Measurements from ENCODE around the gene RGP1. TPM values are rescaled to one million over a fixed set of nuclear protein-coding genes. Genes with fewer than 3 reads are reported as not detected.

RGP1 gene
- total and polyA plus RNA-seq, 5 donors from 2014 or later = 4.6 to 22.8 (median 8.6) TPM

- peak overlapping the region; percentile 92 to 95 (median 93) for H3K4me3 Mint-ChIP-seq
- peaks cover 46% of the 10 kb centered on the region for H3K4me1 ChIP-seq (ENCODE audit: control insufficient read depth, insufficient read depth, low read length, poor library complexity, severe bottlenecking)
- H3K9me3 Mint-ChIP-seq = no peaks in the 10 kb centered on the region
- peak overlapping the region; percentile 80 for H3K27ac ChIP-seq (ENCODE audit: insufficient read depth, low read length, poor library complexity, severe bottlenecking)
- peaks cover 30% of the 10 kb centered on the region for H3K36me3 ChIP-seq (ENCODE audit: control insufficient read depth, insufficient read depth, low read length)
- H3K27me3 ChIP-seq (ENCODE audit: control insufficient read depth, insufficient read depth, low read length) = no peaks in the 10 kb centered on the region
- DNase-seq = peak in 1 of 3 donors; percentile 42
- H3K4me1 Mint-ChIP-seq = peaks cover 24 to 66% (median 47%) of the 10 kb centered on the region in 4 donors
- ATAC-seq (ENCODE audit: low read depth in 2 of 2) = no peak
- no peaks in the 10 kb centered on the region for H3K9me3 ChIP-seq (ENCODE audit: control insufficient read depth in 2 of 2, low read length in 2 of 2)
- H3K27me3 Mint-ChIP-seq = no peaks in the 10 kb centered on the region
- peaks cover 35% of the 10 kb centered on the region for H3K36me3 Mint-ChIP-seq
- H3K4me3 ChIP-seq (ENCODE audit: low read depth, low read length) = peak overlapping the region; percentile 87
- H3K27ac Mint-ChIP-seq = peak overlapping the region; percentile 66 to 82 (median 80)
Measured at GRCh38 chr9:35748242-35748857, 737 bp upstream of the RGP1 start.

GRCh38 chr9:35749515-35750255 lies 598 bp downstream of the RGP1 start:
- no peaks in the 10 kb centered on the region for H3K9me3 ChIP-seq (ENCODE audit: control insufficient read depth in 2 of 2, low read length in 2 of 2)
- no peaks in the 10 kb centered on the region for H3K27me3 ChIP-seq (ENCODE audit: control insufficient read depth, insufficient read depth, low read length)
- H3K27me3 Mint-ChIP-seq = no peaks in the 10 kb centered on the region
- H3K9me3 Mint-ChIP-seq = no peaks in the 10 kb centered on the region
- peaks cover 28% of the 10 kb centered on the region for H3K36me3 ChIP-seq (ENCODE audit: control insufficient read depth, insufficient read depth, low read length)
- H3K4me1 ChIP-seq (ENCODE audit: control insufficient read depth, insufficient read depth, low read length, poor library complexity, severe bottlenecking) = peaks cover 46% of the 10 kb centered on the region
- H3K4me1 Mint-ChIP-seq = peaks cover 24 to 61% (median 42%) of the 10 kb centered on the region in 4 donors
- peak overlapping the region; percentile 93 to 99 (median 96) for H3K4me3 Mint-ChIP-seq
- H3K36me3 Mint-ChIP-seq = peaks cover 30% of the 10 kb centered on the region
- peak overlapping the region; percentile 80 for H3K27ac ChIP-seq (ENCODE audit: insufficient read depth, low read length, poor library complexity, severe bottlenecking)
- peak; percentile 35 to 71 (median 51) for DNase-seq
- peak; percentile 45 to 63 for ATAC-seq (ENCODE audit: low read depth in 2 of 2)
- peak overlapping the region; percentile 90 to 97 (median 95) for H3K27ac Mint-ChIP-seq
- peak overlapping the region; percentile 85 for H3K4me3 ChIP-seq (ENCODE audit: low read depth, low read length)

GRCh38 chr9:35750256-35750531 lies 1.1 kb downstream of the RGP1 start:
- H3K4me3 Mint-ChIP-seq = peak overlapping the region; percentile 93 to 99 (median 96)
- Histone ChIP-seq H3K4me3 (ENCODE audit: low read depth, low read length) (peak overlapping the region; percentile 85), H3K27ac (ENCODE audit: insufficient read depth, low read length, poor library complexity, severe bottlenecking) (peak overlapping the region; percentile 80), H3K36me3 (ENCODE audit: control insufficient read depth, insufficient read depth, low read length) (peaks cover 28% of the 10 kb centered on the region), H3K9me3 (ENCODE audit: control insufficient read depth in 2 of 2, low read length in 2 of 2) (no peaks in the 10 kb centered on the region), H3K27me3 (ENCODE audit: control insufficient read depth, insufficient read depth, low read length) (no peaks in the 10 kb centered on the region), H3K4me1 (ENCODE audit: control insufficient read depth, insufficient read depth, low read length, poor library complexity, severe bottlenecking) (peaks cover 46% of the 10 kb centered on the region)
- no peaks in the 10 kb centered on the region for H3K27me3 Mint-ChIP-seq
- H3K9me3 Mint-ChIP-seq = no peaks in the 10 kb centered on the region
- H3K27ac Mint-ChIP-seq = peak overlapping the region; percentile 90 to 97 (median 95)
- ATAC-seq (ENCODE audit: low read depth in 2 of 2) (no peak), DNase-seq (no peak)
- H3K4me1 Mint-ChIP-seq = peaks cover 24 to 61% (median 41%) of the 10 kb centered on the region in 4 donors
- H3K36me3 Mint-ChIP-seq = peaks cover 28% of the 10 kb centered on the region

DNA sequence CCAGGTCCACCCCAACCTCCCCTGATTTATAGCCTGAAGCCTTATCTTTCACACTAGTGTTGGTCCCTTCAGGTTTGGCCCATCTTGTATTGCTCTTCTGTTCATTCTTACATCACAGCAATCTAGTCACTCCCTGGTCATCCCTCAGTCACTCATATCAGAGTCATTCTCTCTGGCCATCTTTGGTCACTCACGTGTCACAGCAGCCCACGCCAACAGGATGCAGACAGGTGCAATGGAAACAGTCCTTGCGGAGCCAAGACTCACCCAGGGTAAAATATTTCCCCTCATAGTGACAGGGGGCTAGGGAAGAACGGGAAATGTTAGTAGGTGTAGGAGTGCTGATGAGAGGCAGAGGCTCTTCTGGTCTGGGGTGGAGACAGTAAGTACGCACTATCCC lies 4.4 kb downstream of the RGP1 start:
- H3K27me3 Mint-ChIP-seq = no peaks in the 10 kb centered on the region
- H3K36me3 ChIP-seq (ENCODE audit: control insufficient read depth, insufficient read depth, low read length) = peaks cover 28% of the 10 kb centered on the region
- peaks cover 25% of the 10 kb centered on the region for H3K36me3 Mint-ChIP-seq
- ATAC-seq (ENCODE audit: low read depth in 2 of 2) (no peak), DNase-seq (no peak)
- peak overlapping the region in 1 of 4 donors; percentile 95 for H3K4me3 Mint-ChIP-seq
- H3K4me3 ChIP-seq (ENCODE audit: low read depth, low read length) = no peak overlapping the region
- peaks cover 32% of the 10 kb centered on the region for H3K4me1 ChIP-seq (ENCODE audit: control insufficient read depth, insufficient read depth, low read length, poor library complexity, severe bottlenecking)
- H3K27ac Mint-ChIP-seq = peak overlapping the region in 1 of 3 donors; percentile 47
- no peaks in the 10 kb centered on the region for H3K9me3 Mint-ChIP-seq
- H3K27me3 ChIP-seq (ENCODE audit: control insufficient read depth, insufficient read depth, low read length) = no peaks in the 10 kb centered on the region
- H3K4me1 Mint-ChIP-seq = peaks cover 1 to 55% (median 33%) of the 10 kb centered on the region in 4 donors
- no peaks in the 10 kb centered on the region for H3K9me3 ChIP-seq (ENCODE audit: control insufficient read depth in 2 of 2, low read length in 2 of 2)
- H3K27ac ChIP-seq (ENCODE audit: insufficient read depth, low read length, poor library complexity, severe bottlenecking) = no peak overlapping the region

DNA sequence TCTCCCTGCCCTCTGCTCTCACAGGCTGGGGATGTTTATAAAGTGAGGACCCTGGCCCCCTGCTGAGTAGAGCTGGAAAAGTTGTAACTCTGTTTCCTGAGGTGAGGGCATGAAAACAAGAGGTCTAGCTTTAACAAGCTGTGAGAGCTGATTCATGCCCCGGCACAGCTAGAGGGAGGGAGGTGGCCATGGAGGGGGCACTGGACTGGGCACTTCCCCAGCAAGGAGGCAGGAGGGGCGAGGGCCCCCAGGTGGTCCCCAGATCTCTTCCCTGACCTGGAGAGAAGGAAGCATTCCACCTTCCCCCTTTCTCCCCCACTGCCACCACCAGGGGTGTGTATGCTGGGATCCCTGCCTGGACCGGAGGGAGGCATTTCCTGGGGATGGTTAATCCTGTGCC lies 5.2 kb downstream of the RGP1 start, which contains the start of gene MSMP:
TSS of gene MSMP (minus strand) at position 13 of the 400 bp plus-strand sequence. CDS start 147 bp downstream, outside the sequence.
- H3K36me3 Mint-ChIP-seq = peaks cover 25% of the 10 kb centered on the region
- Histone ChIP-seq H3K9me3 (ENCODE audit: control insufficient read depth in 2 of 2, low read length in 2 of 2) (no peaks in the 10 kb centered on the region), H3K27me3 (ENCODE audit: control insufficient read depth, insufficient read depth, low read length) (no peaks in the 10 kb centered on the region), H3K4me3 (ENCODE audit: low read depth, low read length) (no peak within 1 kb of the TSS), H3K36me3 (ENCODE audit: control insufficient read depth, insufficient read depth, low read length) (peaks cover 28% of the 10 kb centered on the region), H3K4me1 (ENCODE audit: control insufficient read depth, insufficient read depth, low read length, poor library complexity, severe bottlenecking) (peaks cover 31% of the 10 kb centered on the region), H3K27ac (ENCODE audit: insufficient read depth, low read length, poor library complexity, severe bottlenecking) (no peak within 1 kb of the TSS)
- ATAC-seq (ENCODE audit: low read depth in 2 of 2) = no peak
- peaks cover 8 to 63% (median 40%) of the 10 kb centered on the region in 4 donors for H3K4me1 Mint-ChIP-seq
- H3K4me3 Mint-ChIP-seq = peak within 1 kb of the TSS; percentile 55 to 95 (median 60)
- H3K9me3 Mint-ChIP-seq = no peaks in the 10 kb centered on the region
- H3K27me3 Mint-ChIP-seq = no peaks in the 10 kb centered on the region
- peak within 1 kb of the TSS in 1 of 3 donors; percentile 47 for H3K27ac Mint-ChIP-seq
- DNase-seq = no peak

DNA sequence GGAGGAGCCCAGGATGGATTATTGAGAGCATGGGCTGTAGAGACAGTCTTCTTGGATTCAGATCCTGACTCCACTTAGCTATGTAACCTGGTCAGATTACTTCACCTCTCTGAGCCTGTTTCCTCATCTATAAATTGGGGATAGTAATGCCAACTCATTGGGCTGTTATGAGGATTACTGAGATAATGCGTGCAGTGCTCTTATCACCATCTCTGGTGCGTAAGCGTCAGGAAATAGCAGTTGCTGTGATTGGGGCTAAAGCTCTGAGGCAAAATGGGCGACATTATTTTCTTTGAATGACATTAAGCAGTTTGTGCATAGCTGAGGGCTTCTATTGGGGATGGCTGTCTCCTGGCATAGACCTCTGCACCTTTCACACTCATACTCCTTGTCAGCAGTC lies 6.0 kb downstream of the RGP1 start:
- H3K27me3 ChIP-seq (ENCODE audit: control insufficient read depth, insufficient read depth, low read length) = no peaks in the 10 kb centered on the region
- no peak overlapping the region for H3K4me3 ChIP-seq (ENCODE audit: low read depth, low read length)
- Mint-ChIP-seq H3K27ac (no peak overlapping the region), H3K4me1 (peaks cover 8 to 62% (median 41%) of the 10 kb centered on the region in 4 donors), H3K4me3 (peak overlapping the region; percentile 55 to 95 (median 60)), H3K27me3 (no peaks in the 10 kb centered on the region), H3K9me3 (no peaks in the 10 kb centered on the region), H3K36me3 (peaks cover 25% of the 10 kb centered on the region)
- no peak overlapping the region for H3K27ac ChIP-seq (ENCODE audit: insufficient read depth, low read length, poor library complexity, severe bottlenecking)
- no peaks in the 10 kb centered on the region for H3K9me3 ChIP-seq (ENCODE audit: control insufficient read depth in 2 of 2, low read length in 2 of 2)
- peaks cover 28% of the 10 kb centered on the region for H3K4me1 ChIP-seq (ENCODE audit: control insufficient read depth, insufficient read depth, low read length, poor library complexity, severe bottlenecking)
- H3K36me3 ChIP-seq (ENCODE audit: control insufficient read depth, insufficient read depth, low read length) = peaks cover 28% of the 10 kb centered on the region
- ATAC-seq (ENCODE audit: low read depth in 2 of 2) = no peak
- no peak for DNase-seq

- ATAC-seq (ENCODE audit: low read depth in 2 of 2) (peak; percentile 85), DNase-seq (peak; percentile 60 to 87 (median 74))
- Histone ChIP-seq H3K36me3 (ENCODE audit: control insufficient read depth, insufficient read depth, low read length) (peaks cover 33% of the 10 kb centered on the region), H3K27me3 (ENCODE audit: control insufficient read depth, insufficient read depth, low read length) (no peaks in the 10 kb centered on the region), H3K4me3 (ENCODE audit: low read depth, low read length) (peak overlapping the region; percentile 87), H3K9me3 (ENCODE audit: control insufficient read depth in 2 of 2, low read length in 2 of 2) (no peaks in the 10 kb centered on the region), H3K27ac (ENCODE audit: insufficient read depth, low read length, poor library complexity, severe bottlenecking) (peak overlapping the region; percentile 75), H3K4me1 (ENCODE audit: control insufficient read depth, insufficient read depth, low read length, poor library complexity, severe bottlenecking) (peaks cover 24% of the 10 kb centered on the region)
- Mint-ChIP-seq H3K9me3 (no peaks in the 10 kb centered on the region), H3K36me3 (peaks cover 27% of the 10 kb centered on the region), H3K27me3 (no peaks in the 10 kb centered on the region), H3K27ac (peak overlapping the region; percentile 93 to 97 (median 94)), H3K4me1 (peaks cover 8 to 59% (median 45%) of the 10 kb centered on the region in 4 donors), H3K4me3 (peak overlapping the region; percentile 90 to 100 (median 97))
Measured at GRCh38 chr9:35756275-35757225, 7.5 kb downstream of the RGP1 start.
